RWPE1 (cell line): Measurements from ENCODE around the gene COPZ1.
A peak's percentile ranks its signal among the peaks of the same experiment; 100 is the strongest.

Experiments
- CTCF ChIA-PET: fragments of 350-600 bp; sonication (Branson Sonifier 250); formaldehyde crosslinking; extraction: SDS; loops from one replicate; lab custom pipeline; 2021; lab: Yijun Ruan, JAX
- POLR2A ChIA-PET: fragments of 400-600 bp; formaldehyde crosslinking; extraction: SDS; loops from one replicate; lab custom pipeline; 2020; ENCODE audit warnings: antibody characterized with exemption; ENCODE audit not compliant: low non-redundant PET; lab: Yijun Ruan, JAX
- DNase-seq: peaks from one replicate; pipeline ENCODE4 v3.0.0; 2012; ENCODE audit warnings: low spot score
- H3K27ac ChIP-seq: fragments of 450-650 bp; 2 replicates; pipeline ENCODE4 v1.5.1; 2017
- CTCF ChIP-seq: fragments of 450-650 bp; conservative IDR thresholded peaks from 2 replicates; pipeline ENCODE4 v1.5.1; 2017; ENCODE audit warnings: low read depth, mild to moderate bottlenecking

The COPZ1 gene

GRCh38 chr12:54324617-54325441 lies at the start of gene COPZ1:
TSS of gene COPZ1 (plus strand) at chr12:54325131. CDS start at chr12:54325164, 33 bp downstream.
- H3K27ac ChIP-seq, result peak within 1 kb of the TSS; percentile 74
- POLR2A ChIA-PET, result interaction anchor here (0.5 to 1.3 kb wide), 3 partner anchors 34 to 66 kb away, joined by 3 to 7 read pairs (median 3); partner anchors contain the start of gene HNRNPA1
- CTCF ChIA-PET, result interaction anchor here (0.5 to 1.5 kb wide), 11 partner anchors 10 to 105 kb away, joined by 3 to 7 read pairs (median 3); no protein-coding TSS in a partner anchor

GRCh38 chr12:54276368-54276767 lies 48.6 kb upstream of the COPZ1 start:
- ChIA-PET POLR2A (interaction anchor here (0.6 kb wide), 1 partner anchor 10 kb away, joined by 3 read pairs; no protein-coding TSS in a partner anchor), CTCF (no interaction called here)
- no peak for DNase-seq
- no peak overlapping the region for H3K27ac ChIP-seq
- TF ChIP-seq CTCF, result no peak

More at GRCh38 chr12:54324617-54325441, at the start of gene COPZ1:
- TF ChIP-seq CTCF, result peak; percentile 85
- DNase-seq, result peak; percentile 98

DNA sequence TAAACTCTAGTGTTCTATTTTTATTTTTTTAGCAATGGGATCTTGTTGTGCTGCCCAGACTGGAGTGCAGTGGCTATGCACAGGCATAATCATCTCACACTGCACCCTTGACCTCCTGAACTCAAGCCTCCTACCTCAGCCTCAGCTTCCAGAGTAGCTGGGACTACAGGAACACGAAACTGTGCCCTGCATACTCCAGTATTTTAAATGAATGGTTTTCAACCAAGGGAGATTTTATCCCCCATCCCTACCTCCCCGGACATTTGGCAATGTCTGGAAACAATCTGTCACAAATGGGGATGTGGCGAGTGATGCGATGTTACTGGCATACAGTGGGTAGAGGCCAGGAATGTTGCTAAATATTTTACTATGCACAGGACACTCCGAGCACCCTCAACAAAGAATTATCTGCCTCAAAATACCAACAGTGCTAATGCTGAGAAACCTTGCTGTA lies 47.1 kb upstream of the COPZ1 start:
- H3K27ac ChIP-seq, result peak overlapping the region; percentile 59
- POLR2A ChIA-PET, result no interaction called here

GRCh38 chr12:54279227-54279631 lies 45.7 kb upstream of the COPZ1 start:
- CTCF ChIA-PET, result interaction anchor here (0.7 kb wide), 1 partner anchor 1699 kb away, joined by 3 read pairs; no protein-coding TSS in a partner anchor
- TF ChIP-seq CTCF, result no peak
- DNase-seq, result no peak
- H3K27ac ChIP-seq, result peak overlapping the region; percentile 97
- POLR2A ChIA-PET, result interaction anchor here (0.6 to 1.8 kb wide), 2 partner anchors 11 to 17 kb away, joined by 3 to 6 read pairs; no protein-coding TSS in a partner anchor

More for the DNA sequence above, 47.1 kb upstream of the COPZ1 start:
- CTCF ChIA-PET, result no interaction called here
- DNase-seq, result no peak
- TF ChIP-seq CTCF, result no peak

GRCh38 chr12:54279632-54280467 lies 45.1 kb upstream of the COPZ1 start, which contains the start of gene CBX5:
TSS of gene CBX5 (minus strand) at chr12:54280122. CDS start at chr12:54257650, 22,472 bp downstream.
- POLR2A ChIA-PET, result interaction anchor here (0.6 to 1.8 kb wide), 7 partner anchors 10 to 223 kb away, joined by 3 to 6 read pairs (median 3); partner anchors contain the start of gene COPZ1
- peak within 1 kb of the TSS; percentile 97 for H3K27ac ChIP-seq
- TF ChIP-seq CTCF, result no peak
- peak; percentile 100 for DNase-seq
- CTCF ChIA-PET, result no interaction called here
